Motor neuron (in vitro differentiated cells): Measurements from ENCODE around the gene RBM26. TPM values are rescaled to one million over a fixed set of nuclear protein-coding genes. Genes with fewer than 3 reads are reported as not detected.
A peak's percentile ranks its signal among the peaks of the same experiment; 100 is the strongest.
"Not testable (repeated sequence)": the region's sequence is repeated elsewhere in the genome, so short reads cannot be mapped to it uniquely, and the experiment has no call there.

Source experiments
- ATAC-seq, 8 experiments: fragments of 200-7000 bp; cut with Tn5 transposase; replicated peaks in 6 of 8; 2 replicates each; pipeline ENCODE4 v1.8.0; 2021; ENCODE audit warnings: mild to moderate bottlenecking in 8 of 8, moderate library complexity in 8 of 8
- H3K27ac ChIP-seq, 2 donors: fragments of 250-450 bp; sonication (Bioruptor Pico); 2 replicates each; pipeline ENCODE4 v1.9.0; 2021; ENCODE audit warnings: antibody characterized with exemption in 2 of 2, mild to moderate bottlenecking in 2 of 2, moderate library complexity in 1 of 2
- H3K4me1 ChIP-seq, 2 donors: fragments of 250-450 bp; sonication (Bioruptor Pico); replicated peaks in 1 of 2; 2 replicates each; pipeline ENCODE4 v1.6.1; 2021; ENCODE audit warnings: antibody characterized with exemption in 2 of 2, mild to moderate bottlenecking in 2 of 2, moderate library complexity in 1 of 2
- H3K4me3 ChIP-seq, 5 donors: fragments of 250-450 bp; sonication (Bioruptor Pico); 2 replicates each; pipeline ENCODE4 v1.9.0; 2021; ENCODE audit warnings: antibody characterized with exemption in 5 of 5, mild to moderate bottlenecking in 5 of 5, moderate library complexity in 4 of 5
- WGBS, 10 experiments: fragments of 450-650 bp; shearing (Covaris generic); methylation state at CpG; one replicate each; pipeline ENCODE4 v1.0.0; 2022; 5-methylcytosine and 5-hydroxymethylcytosine counted together
- in situ Hi-C, 9 experiments: fragments of 400-800 bp; cut with MboI; loops; one replicate each; pipeline ENCODE4 v1.15.0; 2021; ENCODE audit warnings: low sequenced_read_pairs in 9 of 9, low pct_unique_long_range_greater_than_20kb in 2 of 9; ENCODE audit not compliant: unreplicated experiment in 9 of 9
- total RNA-seq, 8 experiments: library from RNA; unstranded; fragments of 300-600 nt; gene quantifications; 2 replicates each; pipeline versions ENCODE4 v1.2.3 to v1.2.4, GENCODE V29; 2022

RBM26 gene
- total RNA-seq, 8 experiments from 2014 or later = 37.0 to 66.2 (median 43.2) TPM

GRCh38 chr13:79306650-79307049, 99.4 kb downstream of the RBM26 start:
- in situ Hi-C loops = no loop called here
- H3K27ac ChIP-seq = no peak overlapping the region
- H3K4me1 ChIP-seq = no peaks in the 10 kb centered on the region
- no peak overlapping the region for H3K4me3 ChIP-seq
- ATAC-seq = no peak
- 0 to 83% (median 40%) methylated on average over 1 of the region's 1 CpG; no CpG with 5 or more reads in 5 of the 10 experiments for WGBS, 10 experiments

GRCh38 chr13:79297128-79297527, 108.9 kb downstream of the RBM26 start:
- in situ Hi-C loops = no loop called here
- WGBS, 10 experiments = 10 to 100% (median 35%) methylated on average over 1 to 2 of the region's 2 CpGs; no CpG with 5 or more reads in 2 of the 10 experiments
- Histone ChIP-seq H3K4me1 (no peaks in the 10 kb centered on the region), H3K4me3 (no peak overlapping the region), H3K27ac (no peak overlapping the region)
- ATAC-seq = no peak

GRCh38 chr13:79295906-79296706, 109.9 kb downstream of the RBM26 start:
- WGBS, 10 experiments = 3 to 100% (median 83%) methylated on average over 1 to 4 of the region's 4 CpGs; no CpG with 5 or more reads in 2 of the 10 experiments
- in situ Hi-C loops = no loop called here
- peak in 4 of 8 experiments; percentile 37 to 96 (median 92) for ATAC-seq
- Histone ChIP-seq H3K4me1 (no peaks in the 10 kb centered on the region), H3K27ac (no peak overlapping the region), H3K4me3 (no peak overlapping the region)

DNA sequence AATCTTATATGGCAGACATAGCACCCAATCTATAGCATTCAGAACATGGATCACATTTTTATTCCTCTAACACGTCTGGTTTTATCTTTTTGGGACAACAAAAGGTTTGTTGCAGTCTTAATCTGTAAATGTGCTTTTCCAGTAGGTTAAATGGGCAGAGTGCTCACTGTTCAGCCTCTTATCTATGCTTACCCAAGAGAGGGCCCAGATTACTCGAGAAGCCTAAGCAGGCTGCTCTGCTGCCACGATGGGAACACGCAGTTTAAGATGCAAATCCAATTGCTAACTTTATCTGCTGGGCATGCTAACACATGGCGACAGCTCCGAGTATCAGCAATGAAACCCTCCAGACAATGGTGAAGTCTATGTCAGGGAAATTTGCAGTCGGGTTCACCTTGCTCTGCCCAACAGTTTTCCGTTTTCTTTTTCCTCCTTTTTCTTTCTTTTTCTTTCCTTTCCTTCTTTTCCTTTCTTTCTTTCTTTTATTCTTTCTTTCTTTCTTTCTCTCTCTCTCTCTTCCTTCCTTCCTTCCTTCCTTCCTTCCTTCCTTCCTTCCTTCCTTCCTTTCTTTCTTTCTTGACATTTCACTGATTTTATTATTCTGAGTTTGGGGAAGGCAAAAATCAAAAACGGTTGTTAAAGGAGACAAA, 115.3 kb downstream of the RBM26 start:
- 47 to 91% (median 77%) methylated on average over 3 to 9 of the region's 9 CpGs; no CpG with 5 or more reads in 1 of the 10 experiments for WGBS, 10 experiments
- Histone ChIP-seq H3K4me3 (no peak overlapping the region), H3K27ac (no peak overlapping the region), H3K4me1 (peaks cover 0 to 12% of the 10 kb centered on the region in 2 donors)
- ATAC-seq = no peak
- in situ Hi-C loops = no loop called here

DNA sequence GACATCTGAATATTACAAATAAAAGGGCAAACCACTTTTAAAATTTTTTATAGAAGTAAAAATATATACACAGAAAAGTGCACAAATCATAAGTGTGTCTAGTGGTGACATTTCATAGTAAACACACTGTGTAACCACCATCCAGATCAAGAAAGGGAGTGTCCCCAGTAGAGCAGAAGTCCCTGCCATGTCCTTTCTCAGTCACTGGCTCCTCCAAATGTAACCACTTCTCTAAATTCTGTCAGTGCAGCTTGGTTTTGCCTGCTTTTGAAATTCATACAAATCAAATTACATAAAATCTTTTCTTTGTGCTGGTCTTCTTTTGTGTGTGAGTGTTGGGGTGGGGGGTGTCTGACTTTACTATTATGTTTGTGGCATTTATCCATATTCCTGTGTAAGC, 116.5 kb downstream of the RBM26 start:
- in situ Hi-C loops = no loop called here
- peak in 1 of 8 experiments; percentile 16 for ATAC-seq
- Histone ChIP-seq H3K27ac (no peak overlapping the region), H3K4me3 (no peak overlapping the region), H3K4me1 (peaks cover 0 to 12% of the 10 kb centered on the region in 2 donors)

DNA sequence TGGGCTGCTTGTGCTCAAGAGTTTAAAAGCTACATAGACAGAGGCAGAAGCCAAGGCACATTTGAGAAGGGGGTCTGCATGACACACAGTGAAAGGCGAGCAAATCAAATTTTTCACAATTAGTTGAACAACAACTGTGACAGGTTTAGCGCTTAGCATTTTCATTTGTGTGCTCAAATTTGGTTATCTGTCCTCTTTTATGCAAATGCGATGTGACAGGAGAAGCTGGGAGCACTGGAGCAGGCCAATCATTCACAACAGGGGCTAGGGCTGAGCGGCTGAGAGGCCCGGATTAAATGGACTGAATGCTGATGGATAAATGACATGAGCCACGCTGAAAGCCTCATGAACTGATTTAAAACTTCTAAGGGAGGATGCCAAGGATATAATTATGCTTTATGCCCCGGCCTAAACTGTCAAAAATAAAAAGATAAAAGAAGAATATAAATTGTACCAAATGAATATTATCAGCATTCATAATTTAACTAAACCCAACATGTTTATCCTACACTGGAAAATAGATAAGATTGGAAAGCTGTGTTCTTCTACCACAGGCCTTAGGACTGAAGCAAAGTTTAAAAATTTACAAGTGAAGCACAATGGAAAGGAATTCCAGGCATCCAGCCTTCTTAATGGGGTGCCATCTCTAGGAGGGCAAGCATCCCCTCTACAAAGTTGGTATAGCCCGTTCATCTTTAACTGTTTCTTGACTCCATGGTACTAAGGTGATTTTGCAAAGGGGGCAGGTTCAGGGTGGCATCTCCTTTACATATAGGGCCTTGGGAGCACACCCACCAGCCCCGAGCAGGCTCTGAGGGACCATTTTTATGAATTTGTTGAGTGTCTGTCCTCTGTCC, 117.9 kb downstream of the RBM26 start:
- peak in 2 of 8 experiments; percentile 32 to 37 for ATAC-seq
- in situ Hi-C loops = no loop called here
- Histone ChIP-seq H3K4me3 (no peak overlapping the region), H3K27ac (no peak overlapping the region), H3K4me1 (peaks cover 0 to 12% of the 10 kb centered on the region in 2 donors)
- 18 to 53% (median 33%) methylated on average over 2 to 9 of the region's 9 CpGs; no CpG with 5 or more reads in 2 of the 10 experiments for WGBS, 10 experiments

DNA sequence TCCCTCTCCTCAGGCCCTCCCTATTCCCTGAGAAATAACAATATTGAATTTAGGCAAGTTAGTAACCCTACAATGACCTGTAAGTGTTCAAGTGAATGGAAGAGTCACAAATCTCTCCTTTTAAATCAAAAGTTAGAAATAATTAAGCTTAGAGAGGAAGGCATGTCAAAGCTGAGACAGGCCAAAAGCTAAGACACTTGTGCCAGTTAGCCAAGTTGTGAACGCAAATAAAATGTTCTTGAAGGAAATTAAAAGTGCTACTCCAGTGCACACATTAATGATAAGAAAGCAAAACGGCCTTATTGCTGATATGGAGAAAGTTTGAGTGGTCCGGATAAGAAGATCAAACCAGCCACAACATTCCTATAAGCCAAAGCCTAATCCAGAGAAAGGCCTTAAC, 120.9 kb downstream of the RBM26 start:
- 50 to 100% (median 83%) methylated on average over 1 to 3 of the region's 3 CpGs for WGBS, 10 experiments
- in situ Hi-C loops = no loop called here
- Histone ChIP-seq H3K4me1 (peaks cover 6 to 20% of the 10 kb centered on the region in 2 donors), H3K27ac (no peak overlapping the region), H3K4me3 (no peak overlapping the region)
- no peak for ATAC-seq

GRCh38 chr13:79283742-79284141, 122.3 kb downstream of the RBM26 start:
- peaks cover 6 to 20% of the 10 kb centered on the region in 2 donors for H3K4me1 ChIP-seq
- H3K27ac ChIP-seq = no peak overlapping the region
- WGBS, 10 experiments = 18 to 100% (median 89%) methylated on average over 1 to 2 of the region's 2 CpGs; no CpG with 5 or more reads in 1 of the 10 experiments
- ATAC-seq = no peak
- H3K4me3 ChIP-seq = no peak overlapping the region
- in situ Hi-C loops = no loop called here

GRCh38 chr13:79282976-79283375, 123.1 kb downstream of the RBM26 start:
- 0 to 100% (median 90%) methylated on average over 1 to 3 of the region's 3 CpGs; no CpG with 5 or more reads in 1 of the 10 experiments for WGBS, 10 experiments
- peaks cover 6 to 14% of the 10 kb centered on the region in 2 donors for H3K4me1 ChIP-seq
- in situ Hi-C loops = no loop called here
- no peak overlapping the region for H3K4me3 ChIP-seq
- no peak overlapping the region for H3K27ac ChIP-seq
- no peak for ATAC-seq

- H3K27ac ChIP-seq = no peak overlapping the region
- H3K4me1 ChIP-seq = peaks cover 6 to 9% of the 10 kb centered on the region in 2 donors
- 7 to 93% (median 67%) methylated on average over 3 to 4 of the region's 4 CpGs; no CpG with 5 or more reads in 1 of the 10 experiments for WGBS, 10 experiments
- ATAC-seq = no peak
- in situ Hi-C loops = no loop called here
- no peak overlapping the region for H3K4me3 ChIP-seq
These were observed 123.5 kb downstream of the RBM26 start for GRCh38 chr13:79282508-79282907.

GRCh38 chr13:79281339-79281747, 124.7 kb downstream of the RBM26 start:
- Histone ChIP-seq H3K27ac (no peak overlapping the region), H3K4me1 (peaks cover 6 to 9% of the 10 kb centered on the region in 2 donors), H3K4me3 (no peak overlapping the region)
- 12 to 80% (median 32%) methylated on average over 1 to 3 of the region's 3 CpGs; no CpG with 5 or more reads in 2 of the 10 experiments for WGBS, 10 experiments
- peak in 5 of 8 experiments; percentile 15 to 66 (median 44) for ATAC-seq
- in situ Hi-C loops = no loop called here

- ATAC-seq, H3K4me3 ChIP-seq, in situ Hi-C loops, H3K27ac ChIP-seq, H3K4me1 ChIP-seq: not testable (repeated sequence)
- 32 to 100% (median 91%) methylated on average over 2 to 6 of the region's 12 CpGs; no CpG with 5 or more reads in 4 of the 10 experiments for WGBS, 10 experiments
These were observed 126.3 kb downstream of the RBM26 start for GRCh38 chr13:79279735-79280134.

GRCh38 chr13:79273045-79273444, 133.0 kb downstream of the RBM26 start:
- Histone ChIP-seq H3K4me1 (no peaks in the 10 kb centered on the region), H3K27ac (no peak overlapping the region), H3K4me3 (no peak overlapping the region)
- ATAC-seq = no peak
- in situ Hi-C loops = no loop called here
